ENCODE data around the gene UBE2L5.

DNA sequence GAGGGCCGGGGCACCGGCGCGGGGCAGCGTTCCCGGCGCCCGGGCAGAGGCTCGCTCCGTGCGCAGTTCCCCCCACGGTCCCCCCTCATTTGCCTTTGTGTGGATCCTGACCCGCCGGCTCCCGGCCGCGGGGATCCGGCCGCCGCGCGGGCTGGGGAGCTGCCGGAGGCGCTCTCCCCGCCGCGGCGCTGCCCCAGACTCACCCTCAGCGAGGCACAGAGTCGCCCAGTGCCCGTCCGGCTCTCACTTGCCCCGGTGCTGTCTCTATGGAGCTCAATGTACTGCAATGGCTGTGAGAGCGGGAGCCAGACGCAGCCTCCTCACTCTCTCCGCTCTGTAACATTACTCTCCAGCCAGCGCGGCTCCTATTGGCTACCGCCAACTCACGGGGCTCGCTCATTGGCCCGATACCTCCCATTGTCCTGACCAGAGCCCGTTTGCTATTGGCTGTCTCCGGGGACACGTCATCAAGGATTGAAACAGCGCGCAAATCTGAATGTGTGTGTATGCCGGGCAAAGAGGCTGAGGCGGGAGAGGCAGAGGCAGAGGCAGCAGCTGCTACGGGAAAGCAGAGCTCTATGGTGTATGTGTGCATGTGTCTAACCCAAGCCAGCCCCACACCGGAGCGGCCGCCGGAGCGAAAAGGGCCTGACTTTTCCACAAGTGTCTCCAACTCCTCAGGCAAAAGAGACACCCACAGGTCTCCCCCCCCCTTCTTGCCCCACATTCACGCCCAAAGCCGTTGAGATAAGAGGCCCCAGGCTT is 43.5 kb downstream of the UBE2L5 start, which contains the start of gene HMGB1:
- no peak for TF ChIP-seq CTCF (IDR thresholded peaks at IDR 0.05; ENCODE audit: extremely low read depth in 1 of 2, insufficient read depth in 1 of 2, low read depth in 1 of 2, low read length in 2 of 2)
- no peak for TF ChIP-seq EZH2 (IDR thresholded peaks at IDR 0.05; ENCODE audit: borderline replicate concordance, low read depth, low read length, severe bottlenecking)
- TF ChIP-seq POLR2A (IDR thresholded peaks at IDR 0.05; ENCODE audit: low read depth, low read length): peak; percentile 80
- no peak for TF ChIP-seq MYC (IDR thresholded peaks at IDR 0.05; ENCODE audit: low read depth, low read length)

Data from endothelial cell of umbilical vein (primary cell).